Spleen (tissue), 11 donors: ENCODE measurements around the gene SLC38A11. TPM values are rescaled to one million over a fixed set of nuclear protein-coding genes. Genes with fewer than 3 reads are reported as not detected.

Experiments used
- DNase-seq: peaks from one replicate; pipeline ENCODE4 v3.0.0-alpha.2; 2020
- H3K27ac ChIP-seq, 8 donors: fragments of 200-600 bp; sonication (generic) in 7 of 8; 1 replicate in 4 of 8; 2 replicates in 4 of 8; pipeline versions ENCODE4 v1.5.0 to v1.8.0; 2016 to 2021; ENCODE audit warnings: inconsistent platforms in 4 of 8, mild to moderate bottlenecking in 4 of 8, moderate library complexity in 1 of 8
- H3K27me3 ChIP-seq, 7 donors: fragments of 200-600 bp; sonication (generic) in 6 of 7; replicated peaks in 1 of 7; 1 replicate in 4 of 7; 2 replicates in 3 of 7; pipeline versions ENCODE4 v1.5.0 to v1.8.0; 2016 to 2021; ENCODE audit warnings: inconsistent platforms in 3 of 7, mild to moderate bottlenecking in 1 of 7
- H3K36me3 ChIP-seq, 6 donors: fragments of 200-600 bp; sonication (generic) in 5 of 6; 1 replicate in 4 of 6; 2 replicates in 2 of 6; pipeline versions ENCODE4 v1.5.0 to v1.8.0; 2016 to 2021; ENCODE audit warnings: inconsistent platforms in 2 of 6
- H3K4me1 ChIP-seq, 6 donors: fragments of 200-600 bp; sonication (generic) in 5 of 6; 1 replicate in 3 of 6; 2 replicates in 3 of 6; pipeline versions ENCODE4 v1.5.0 to v1.8.0; 2016 to 2021; ENCODE audit warnings: inconsistent platforms in 3 of 6
- H3K4me3 ChIP-seq, 8 donors: fragments of 200-600 bp; sonication (generic) in 7 of 8; 1 replicate in 4 of 8; 2 replicates in 4 of 8; pipeline versions ENCODE4 v1.5.0 to v1.8.0; 2016 to 2021; ENCODE audit warnings: inconsistent platforms in 4 of 8, mild to moderate bottlenecking in 4 of 8, moderate library complexity in 2 of 8
- H3K9me3 ChIP-seq, 8 donors: fragments of 200-600 bp; sonication (generic) in 7 of 8; 1 replicate in 4 of 8; 2 replicates in 4 of 8; pipeline versions ENCODE4 v1.5.0 to v1.8.0; 2016 to 2021; ENCODE audit warnings: inconsistent platforms in 4 of 8
- POLR2A ChIP-seq, 3 donors: fragments of 450-650 bp; IDR thresholded peaks; one replicate each; pipeline ENCODE4 v1.5.1; 2017; ENCODE audit warnings: antibody characterized with exemption in 3 of 3, mild to moderate bottlenecking in 1 of 3
- POLR2AphosphoS5 ChIP-seq, 3 donors: sonication (generic); formaldehyde crosslinking; IDR thresholded peaks; one replicate each; pipeline ENCODE4 v1.5.1; 2017; ENCODE audit warnings: antibody characterized with exemption in 3 of 3
- WGBS, 5 donors: extraction: QIAGEN DNeasy Blood & Tissue Kit in 3 of 5; methylation state at CpG; one replicate each; pipeline versions ENCODE4 v1.1.5 to v1.1.7; 2013 to 2018; 5-methylcytosine and 5-hydroxymethylcytosine counted together
- intact Hi-C: fragments of 100-400 bp; cut with DNase I; formaldehyde crosslinking; loops from one replicate; pipeline ENCODE4 v1.15.0; 2023; ENCODE audit warnings: low total_unique reads
- polyA plus RNA-seq, 3 donors: library from polyadenylated mRNA; stranded (reverse); fragments of 200-250 nt; gene quantifications; one replicate each; pipeline ENCODE4 v1.2.1, GENCODE V29; 2013
- total RNA-seq, 7 donors: library from RNA; depleted of rRNA in 3 of 7; stranded (reverse); fragments of >200 nt in 3 of 7; fragmentation: NEBNext Ultra II Directional in 4 of 7; extraction: Animal tissue kit (Norgen Biotek cat#: 25700) in 4 of 7; gene quantifications; one replicate each; pipeline versions ENCODE4 v1.1.0 to v1.2.1, GENCODE V29; 2016 to 2021
- TF ChIP-seq, protein P1 (sequence below), 11 experiments: fragments of 200-600 bp in 7 of 11; fragments of 450-650 bp in 4 of 11; sonication (generic) in 4 of 11; IDR thresholded peaks in 8 of 11; conservative IDR thresholded peaks in 3 of 11; 1 replicate in 7 of 11; 2 replicates in 4 of 11; pipeline versions ENCODE4 v1.4.0 to v1.8.0; 2016 to 2021; ENCODE audit warnings: antibody characterized with exemption in 11 of 11, inconsistent platforms in 4 of 11, mild to moderate bottlenecking in 1 of 11
- donor health status: healthy with polysubstance abuse.
- donor health status: DM: no; HTN: no; CAD: no; lungs with moderate emphysema.
- donor health status: DM: no; HTN: no; CAD: no.
- donor health status: Bipolar disorder and iron deficiency.
- donor health status: healthy.
- donor health status: DM: no; HTN: no; CAD: no.
- donor health status: DM: yes; HTN: yes; CAD: no.

Gene SLC38A11
- total and polyA plus RNA-seq, 10 donors: 5.8 to 48.6 (median 24.5) TPM

GRCh38 chr2:164897469-164898260, 57.7 kb downstream of the SLC38A11 start:
- intact Hi-C loops: no loop called here
- no peak overlapping the region for H3K27ac ChIP-seq
- no peaks in the 10 kb centered on the region for H3K36me3 ChIP-seq
- peaks cover 0 to 11% (median 5%) of the 10 kb centered on the region in 6 donors for H3K4me1 ChIP-seq
- 82 to 91% (median 86%) methylated on average over 3 of the region's 3 CpGs for WGBS, 5 donors
- TF ChIP-seq POLR2AphosphoS5 (IDR thresholded peaks at IDR 0.05) (no peak), POLR2A (IDR thresholded peaks at IDR 0.05) (no peak)
- TF ChIP-seq, protein P1, sequence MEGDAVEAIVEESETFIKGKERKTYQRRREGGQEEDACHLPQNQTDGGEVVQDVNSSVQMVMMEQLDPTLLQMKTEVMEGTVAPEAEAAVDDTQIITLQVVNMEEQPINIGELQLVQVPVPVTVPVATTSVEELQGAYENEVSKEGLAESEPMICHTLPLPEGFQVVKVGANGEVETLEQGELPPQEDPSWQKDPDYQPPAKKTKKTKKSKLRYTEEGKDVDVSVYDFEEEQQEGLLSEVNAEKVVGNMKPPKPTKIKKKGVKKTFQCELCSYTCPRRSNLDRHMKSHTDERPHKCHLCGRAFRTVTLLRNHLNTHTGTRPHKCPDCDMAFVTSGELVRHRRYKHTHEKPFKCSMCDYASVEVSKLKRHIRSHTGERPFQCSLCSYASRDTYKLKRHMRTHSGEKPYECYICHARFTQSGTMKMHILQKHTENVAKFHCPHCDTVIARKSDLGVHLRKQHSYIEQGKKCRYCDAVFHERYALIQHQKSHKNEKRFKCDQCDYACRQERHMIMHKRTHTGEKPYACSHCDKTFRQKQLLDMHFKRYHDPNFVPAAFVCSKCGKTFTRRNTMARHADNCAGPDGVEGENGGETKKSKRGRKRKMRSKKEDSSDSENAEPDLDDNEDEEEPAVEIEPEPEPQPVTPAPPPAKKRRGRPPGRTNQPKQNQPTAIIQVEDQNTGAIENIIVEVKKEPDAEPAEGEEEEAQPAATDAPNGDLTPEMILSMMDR (IDR thresholded peaks at IDR 0.05 in 8 of 11, conservative IDR thresholded peaks at IDR 0.05 in 3 of 11): no peak
- H3K27me3 ChIP-seq: no peaks in the 10 kb centered on the region
- no peak overlapping the region for H3K4me3 ChIP-seq
- peaks cover 0 to 6% (median 0%) of the 10 kb centered on the region in 8 donors for H3K9me3 ChIP-seq
- no peak for DNase-seq

DNA sequence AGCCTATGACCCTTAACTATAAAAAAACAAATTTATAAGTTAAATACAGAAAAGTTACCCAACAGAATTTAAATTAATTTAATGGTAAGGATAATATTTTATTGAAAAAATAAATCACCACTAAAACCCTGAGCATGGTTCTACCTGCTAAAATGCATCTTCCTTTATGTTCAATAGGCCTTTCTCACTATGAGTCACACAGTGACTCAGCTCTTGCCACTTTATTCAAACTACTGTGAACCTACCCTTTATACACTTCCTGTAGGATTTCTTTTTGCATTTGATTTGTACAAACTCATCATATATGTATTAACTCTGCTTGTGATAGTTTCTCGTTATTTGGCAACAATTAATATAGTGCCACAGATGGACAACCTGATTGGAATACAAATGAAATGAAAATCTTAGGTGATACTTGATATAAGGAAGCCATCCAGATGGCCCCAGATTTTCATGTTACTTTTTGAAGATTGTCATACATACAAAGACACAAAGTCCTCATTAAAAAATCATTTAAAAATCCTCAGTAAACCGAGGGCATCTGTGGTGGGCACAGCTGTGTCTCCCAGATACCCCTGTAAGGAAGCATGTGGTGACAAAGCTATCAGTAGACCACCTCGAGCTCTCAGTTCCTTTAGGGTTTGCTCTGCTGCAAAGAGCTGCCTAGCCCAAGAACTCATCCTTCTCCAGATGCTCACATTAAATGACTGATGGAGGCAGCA, 58.5 kb downstream of the SLC38A11 start:
- Histone ChIP-seq H3K27ac (no peak overlapping the region), H3K4me1 (peaks cover 0 to 11% (median 5%) of the 10 kb centered on the region in 6 donors), H3K27me3 (no peaks in the 10 kb centered on the region), H3K36me3 (no peaks in the 10 kb centered on the region), H3K9me3 (peaks cover 0 to 6% (median 0%) of the 10 kb centered on the region in 8 donors), H3K4me3 (no peak overlapping the region)
- 12 to 43% (median 20%) methylated on average over 2 to 3 of the region's 3 CpGs for WGBS, 5 donors
- TF ChIP-seq, protein P1 (IDR thresholded peaks at IDR 0.05 in 8 of 11, conservative IDR thresholded peaks at IDR 0.05 in 3 of 11): no peak
- TF ChIP-seq POLR2A (IDR thresholded peaks at IDR 0.05): no peak
- TF ChIP-seq POLR2AphosphoS5 (IDR thresholded peaks at IDR 0.05): no peak
- intact Hi-C loops: no loop called here
- DNase-seq: no peak

- intact Hi-C loops: no loop called here
- no peak for TF ChIP-seq POLR2AphosphoS5 (IDR thresholded peaks at IDR 0.05)
- TF ChIP-seq, protein P1 (IDR thresholded peaks at IDR 0.05 in 8 of 11, conservative IDR thresholded peaks at IDR 0.05 in 3 of 11): no peak
- TF ChIP-seq POLR2A (IDR thresholded peaks at IDR 0.05): no peak
- Histone ChIP-seq H3K27ac (no peak overlapping the region), H3K27me3 (no peaks in the 10 kb centered on the region), H3K36me3 (no peaks in the 10 kb centered on the region), H3K4me1 (peaks cover 0 to 11% (median 5%) of the 10 kb centered on the region in 6 donors), H3K9me3 (peaks cover 0 to 6% (median 0%) of the 10 kb centered on the region in 8 donors), H3K4me3 (no peak overlapping the region)
- 90 to 97% (median 92%) methylated on average over 4 of the region's 4 CpGs for WGBS, 5 donors
- DNase-seq: no peak
Measured at GRCh38 chr2:164896226-164896625, 59.1 kb downstream of the SLC38A11 start.

DNA sequence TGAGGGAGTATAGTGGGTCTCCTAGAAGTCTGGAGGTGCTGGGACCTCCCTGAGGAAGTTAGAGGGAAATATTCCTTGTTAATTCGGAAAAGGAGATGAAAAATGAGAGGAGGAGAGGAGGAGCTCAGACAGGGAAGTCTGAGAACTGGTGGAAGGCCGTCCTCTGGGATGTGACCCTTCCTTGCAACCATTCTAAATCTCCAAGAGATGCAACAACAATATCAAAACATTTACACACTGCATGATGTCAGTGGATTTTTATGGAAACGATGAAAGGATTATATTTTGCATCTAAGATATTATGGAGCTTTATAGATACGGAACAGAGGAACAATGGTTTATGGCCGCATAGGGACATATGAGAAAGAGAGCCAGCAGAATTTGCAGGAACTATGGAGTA, 63.9 kb downstream of the SLC38A11 start:
- H3K36me3 ChIP-seq: no peaks in the 10 kb centered on the region
- no peak overlapping the region for H3K27ac ChIP-seq
- no peak for DNase-seq
- peaks cover 0 to 5% (median 0%) of the 10 kb centered on the region in 6 donors for H3K4me1 ChIP-seq
- no peak overlapping the region for H3K4me3 ChIP-seq
- no peak for TF ChIP-seq POLR2A (IDR thresholded peaks at IDR 0.05)
- TF ChIP-seq, protein P1 (IDR thresholded peaks at IDR 0.05 in 8 of 11, conservative IDR thresholded peaks at IDR 0.05 in 3 of 11): no peak
- TF ChIP-seq POLR2AphosphoS5 (IDR thresholded peaks at IDR 0.05): no peak
- 84 to 96% (median 87%) methylated on average over 5 of the region's 5 CpGs for WGBS, 5 donors
- no peaks in the 10 kb centered on the region for H3K27me3 ChIP-seq
- no peaks in the 10 kb centered on the region for H3K9me3 ChIP-seq
- intact Hi-C loops: no loop called here
